CD4-positive, alpha-beta T cell (primary cell): ENCODE data around the gene GRIFIN. TPM values are rescaled to one million over a fixed set of nuclear protein-coding genes. Genes with fewer than 3 reads are reported as not detected.

Experiments used
- ATAC-seq: fragments of 200-7000 bp; cut with Tn5 transposase; one replicate; pipeline ENCODE4 v1.10.0; 2022; ENCODE audit warnings: mild to moderate bottlenecking; ENCODE audit not compliant: poor library complexity
- CTCF ChIA-PET: fragments of 350-600 bp; sonication (Branson Sonifier 250); formaldehyde crosslinking; loops from one replicate; lab custom pipeline; 2021; ENCODE audit warnings: antibody characterized with exemption, inconsistent platforms; lab: Charles Lee
- POLR2A ChIA-PET: fragments of 350-600 bp; sonication (Branson Sonifier 250); formaldehyde crosslinking; loops from one replicate; lab custom pipeline; 2021; ENCODE audit warnings: antibody characterized with exemption, inconsistent platforms; lab: Charles Lee
- DNase-seq, 14 experiments: peaks; one replicate each; pipeline ENCODE4 v3.0.0-alpha.2; 2013 to 2020; ENCODE audit warnings: mixed read lengths in 2 of 14
- H3K27ac ChIP-seq, 2 donors: one replicate each; pipeline versions ENCODE4 v1.5.1 to v1.7.0; 2013; ENCODE audit warnings: low read length in 2 of 2, low read depth in 1 of 2, mild to moderate bottlenecking in 1 of 2
- H3K27me3 ChIP-seq, 2 experiments: 1 replicate in 1 of 2; 2 replicates in 1 of 2; pipeline versions ENCODE4 v1.6.1 to v1.7.0; 2013; ENCODE audit warnings: low read length in 2 of 2, control low read depth in 1 of 2, mild to moderate bottlenecking in 1 of 2, moderate library complexity in 1 of 2; ENCODE audit not compliant: insufficient read depth in 2 of 2, control insufficient read depth in 1 of 2
- H3K36me3 ChIP-seq: one replicate; pipeline ENCODE4 v1.6.1; 2013; ENCODE audit warnings: low read length, control low read depth; ENCODE audit not compliant: insufficient read depth
- H3K4me1 ChIP-seq: one replicate; pipeline ENCODE4 v1.6.1; 2013; ENCODE audit warnings: low read length, control low read depth; ENCODE audit not compliant: insufficient read depth
- H3K4me3 ChIP-seq: one replicate; pipeline ENCODE4 v1.5.1; 2013; ENCODE audit warnings: mild to moderate bottlenecking, low read length, moderate library complexity
- H3K9me3 ChIP-seq, 2 experiments: 1 replicate in 1 of 2; 2 replicates in 1 of 2; pipeline versions ENCODE4 v1.6.1 to v1.7.0; 2013; ENCODE audit warnings: low read length in 2 of 2, mild to moderate bottlenecking in 2 of 2, control low read depth in 1 of 2, moderate library complexity in 1 of 2; ENCODE audit not compliant: control insufficient read depth in 1 of 2, insufficient read depth in 1 of 2
- H3K27ac Mint-ChIP-seq: one replicate; pipeline ENCODE4 v1.8.0; 2020; ENCODE audit warnings: mixed read lengths
- H3K27me3 Mint-ChIP-seq: one replicate; pipeline ENCODE4 v1.8.0; 2021; ENCODE audit warnings: mixed read lengths
- H3K36me3 Mint-ChIP-seq: one replicate; pipeline ENCODE4 v1.8.0; 2021; ENCODE audit warnings: low read depth, mixed read lengths
- H3K4me1 Mint-ChIP-seq: one replicate; pipeline ENCODE4 v1.8.0; 2021; ENCODE audit warnings: low read depth, mixed read lengths
- H3K4me3 Mint-ChIP-seq: one replicate; pipeline ENCODE4 v1.8.0; 2020; ENCODE audit warnings: mild to moderate bottlenecking, mixed read lengths
- H3K9me3 Mint-ChIP-seq: one replicate; pipeline ENCODE4 v1.8.0; 2020; ENCODE audit warnings: mixed read lengths
- intact Hi-C, 2 experiments: fragments of 100-400 bp; cut with DNase I in 1 of 2; cut with micrococcal nuclease in 1 of 2; formaldehyde crosslinking; loops; one replicate each; pipeline versions ENCODE4 v1.15.1 to v1.9.0; 2023 to 2025; cut with DNase I, micrococcal nuclease
- total RNA-seq, 174 experiments: library from RNA in 2 of 174; stranded (reverse) in 2 of 174; gene quantifications; one replicate each; pipeline ENCODE4 v1.2.3 and lab custom pipeline; 2021 to 2026
- TF ChIP-seq, protein P1 (sequence below): fragments of 200-600 bp; IDR thresholded peaks from one replicate; pipeline ENCODE4 v1.8.0; 2022; ENCODE audit warnings: antibody characterized with exemption, mild to moderate bottlenecking

Gene GRIFIN
- total RNA-seq, 2 experiments from 2014 or later, result not detected

DNA sequence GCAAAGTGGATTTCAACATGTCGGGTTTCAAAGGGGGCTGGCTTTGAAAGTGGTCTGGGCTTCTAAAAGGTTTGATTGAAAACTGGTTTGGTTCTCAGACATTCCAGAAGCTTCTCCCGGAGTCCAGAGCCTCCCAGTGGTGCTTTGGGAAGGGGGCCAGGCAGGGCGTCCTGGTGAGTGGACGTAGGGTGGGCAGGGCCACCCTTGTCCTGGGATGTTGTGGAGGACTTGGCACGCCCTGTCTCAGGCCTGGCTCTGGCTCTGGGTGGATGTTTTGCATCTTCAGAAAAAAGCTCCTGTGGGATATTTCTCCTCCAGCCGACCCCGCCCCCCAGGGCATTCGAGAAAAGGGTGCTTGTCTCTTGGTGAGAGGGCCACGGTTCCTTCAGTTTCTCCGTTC, 31.2 kb downstream of the GRIFIN start:
- H3K27me3 ChIP-seq, result no peaks in the 10 kb centered on the region
- CTCF ChIA-PET, result no interaction called here
- no peaks in the 10 kb centered on the region for H3K4me1 ChIP-seq
- H3K36me3 Mint-ChIP-seq, result peaks cover 9% of the 10 kb centered on the region
- POLR2A ChIA-PET, result no interaction called here
- no peak for DNase-seq
- H3K9me3 ChIP-seq, result no peaks in the 10 kb centered on the region
- no peak for ATAC-seq
- H3K27me3 Mint-ChIP-seq, result no peaks in the 10 kb centered on the region
- no peak overlapping the region for H3K27ac Mint-ChIP-seq
- H3K4me3 ChIP-seq, result no peak overlapping the region
- H3K9me3 Mint-ChIP-seq, result no peaks in the 10 kb centered on the region
- TF ChIP-seq, protein P1, sequence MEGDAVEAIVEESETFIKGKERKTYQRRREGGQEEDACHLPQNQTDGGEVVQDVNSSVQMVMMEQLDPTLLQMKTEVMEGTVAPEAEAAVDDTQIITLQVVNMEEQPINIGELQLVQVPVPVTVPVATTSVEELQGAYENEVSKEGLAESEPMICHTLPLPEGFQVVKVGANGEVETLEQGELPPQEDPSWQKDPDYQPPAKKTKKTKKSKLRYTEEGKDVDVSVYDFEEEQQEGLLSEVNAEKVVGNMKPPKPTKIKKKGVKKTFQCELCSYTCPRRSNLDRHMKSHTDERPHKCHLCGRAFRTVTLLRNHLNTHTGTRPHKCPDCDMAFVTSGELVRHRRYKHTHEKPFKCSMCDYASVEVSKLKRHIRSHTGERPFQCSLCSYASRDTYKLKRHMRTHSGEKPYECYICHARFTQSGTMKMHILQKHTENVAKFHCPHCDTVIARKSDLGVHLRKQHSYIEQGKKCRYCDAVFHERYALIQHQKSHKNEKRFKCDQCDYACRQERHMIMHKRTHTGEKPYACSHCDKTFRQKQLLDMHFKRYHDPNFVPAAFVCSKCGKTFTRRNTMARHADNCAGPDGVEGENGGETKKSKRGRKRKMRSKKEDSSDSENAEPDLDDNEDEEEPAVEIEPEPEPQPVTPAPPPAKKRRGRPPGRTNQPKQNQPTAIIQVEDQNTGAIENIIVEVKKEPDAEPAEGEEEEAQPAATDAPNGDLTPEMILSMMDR, result no peak
- peaks cover 2% of the 10 kb centered on the region for H3K36me3 ChIP-seq
- no peaks in the 10 kb centered on the region for H3K4me1 Mint-ChIP-seq
- H3K27ac ChIP-seq, result no peak overlapping the region
- intact Hi-C loops, result no loop called here
- H3K4me3 Mint-ChIP-seq, result no peak overlapping the region

DNA sequence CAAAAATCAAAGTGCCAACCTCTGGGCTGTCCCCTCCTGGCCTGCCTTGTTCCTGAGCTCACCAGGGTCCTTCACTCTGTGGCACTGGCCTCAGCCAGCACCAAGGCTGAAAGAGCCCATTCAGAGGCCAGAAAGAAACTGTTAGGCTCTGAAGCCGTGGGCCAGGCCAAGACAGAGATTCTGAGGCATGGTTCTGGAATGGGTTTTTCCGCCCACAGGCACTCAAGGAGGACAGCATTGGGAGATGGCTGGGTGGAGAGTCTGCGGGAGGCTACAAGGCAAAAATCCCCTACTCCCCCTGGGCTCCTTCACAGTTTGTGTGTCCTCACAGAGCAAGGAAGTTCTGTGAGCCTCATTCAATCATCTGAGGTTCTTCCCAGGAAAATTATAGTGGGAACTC, 31.7 kb downstream of the GRIFIN start:
- H3K4me1 ChIP-seq, result no peaks in the 10 kb centered on the region
- H3K9me3 ChIP-seq, result no peaks in the 10 kb centered on the region
- Mint-ChIP-seq H3K36me3 (peaks cover 11% of the 10 kb centered on the region), H3K4me1 (no peaks in the 10 kb centered on the region), H3K27me3 (no peaks in the 10 kb centered on the region), H3K27ac (no peak overlapping the region), H3K9me3 (no peaks in the 10 kb centered on the region), H3K4me3 (no peak overlapping the region)
- no peak overlapping the region for H3K4me3 ChIP-seq
- H3K36me3 ChIP-seq, result peaks cover 2% of the 10 kb centered on the region
- DNase-seq (no peak), ATAC-seq (no peak)
- H3K27ac ChIP-seq, result no peak overlapping the region
- intact Hi-C loops, result no loop called here
- TF ChIP-seq, protein P1, result no peak
- ChIA-PET CTCF (no interaction called here), POLR2A (no interaction called here)
- no peaks in the 10 kb centered on the region for H3K27me3 ChIP-seq

DNA sequence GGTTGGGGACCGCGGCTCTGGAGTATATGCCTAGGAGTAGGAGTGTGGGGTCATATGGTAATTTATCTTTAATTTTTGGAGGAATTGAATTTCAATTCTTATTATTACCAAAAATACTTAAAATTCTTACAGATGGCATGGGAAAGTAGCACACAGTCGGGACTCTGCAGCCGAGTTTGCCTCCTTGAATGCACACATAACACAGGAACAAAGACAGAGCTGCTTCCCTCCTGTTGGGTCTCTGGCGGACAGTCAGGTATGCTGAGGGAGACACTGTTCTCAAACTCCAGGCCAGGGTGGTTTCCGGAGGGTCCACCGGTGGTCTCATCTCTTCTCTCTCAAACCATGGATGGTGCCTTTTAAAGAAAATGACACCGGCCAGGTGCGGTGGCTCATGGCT, 32.7 kb downstream of the GRIFIN start:
- H3K36me3 ChIP-seq, result peaks cover 2% of the 10 kb centered on the region
- Mint-ChIP-seq H3K36me3 (peaks cover 11% of the 10 kb centered on the region), H3K27me3 (no peaks in the 10 kb centered on the region), H3K4me3 (no peak overlapping the region), H3K4me1 (no peaks in the 10 kb centered on the region), H3K27ac (no peak overlapping the region), H3K9me3 (no peaks in the 10 kb centered on the region)
- no peaks in the 10 kb centered on the region for H3K4me1 ChIP-seq
- ChIA-PET POLR2A (no interaction called here), CTCF (no interaction called here)
- no peak overlapping the region for H3K27ac ChIP-seq
- DNase-seq, result no peak
- TF ChIP-seq, protein P1, result no peak
- intact Hi-C loops, result no loop called here
- H3K9me3 ChIP-seq, result no peaks in the 10 kb centered on the region
- no peak for ATAC-seq
- no peaks in the 10 kb centered on the region for H3K27me3 ChIP-seq
- H3K4me3 ChIP-seq, result no peak overlapping the region
